Pancreas (tissue), 10 donors: Measurements from ENCODE around the gene KRTAP4-4. TPM values are rescaled to one million over a fixed set of nuclear protein-coding genes. Genes with fewer than 3 reads are reported as not detected.
"Not testable (repeated sequence)": the region's sequence is repeated elsewhere in the genome, so short reads cannot be mapped to it uniquely, and the experiment has no call there.

Experiments used
- ATAC-seq, 4 donors: fragments of 200-7000 bp; cut with Tn5 transposase; one replicate each; pipeline versions ENCODE4 v1.8.0 to v1.9.1; 2020; ENCODE audit warnings: mild to moderate bottlenecking in 4 of 4, moderate library complexity in 4 of 4
- DNase-seq, 6 donors: peaks; one replicate each; pipeline ENCODE4 v3.0.0-alpha.2; 2020
- FAIRE-seq: peaks from 2 replicates; lab custom pipeline; 2012; peaks lifted over from hg19 to GRCh38; lab: Jason Lieb, UNC
- H3K27ac ChIP-seq, 4 donors: fragments of 200-600 bp; sonication (generic); 1 replicate in 3 of 4; 2 replicates in 1 of 4; pipeline versions ENCODE4 v1.5.0 to v1.8.0; 2020
- H3K27me3 ChIP-seq, 4 donors: fragments of 200-600 bp; one replicate each; pipeline ENCODE4 v1.8.0; 2021
- H3K36me3 ChIP-seq, 3 donors: fragments of 200-600 bp; sonication (generic) in 1 of 3; one replicate each; pipeline versions ENCODE4 v1.5.0 to v1.8.0; 2020 to 2021
- H3K4me1 ChIP-seq, 3 donors: fragments of 200-600 bp; one replicate each; pipeline ENCODE4 v1.8.0; 2021
- H3K4me3 ChIP-seq, 4 donors: fragments of 200-600 bp; sonication (generic) in 2 of 4; one replicate each; pipeline versions ENCODE4 v1.5.0 to v1.8.0; 2020 to 2021
- H3K9me3 ChIP-seq, 4 donors: fragments of 200-600 bp; one replicate each; pipeline ENCODE4 v1.8.0; 2021
- WGBS, 2 donors: extraction: QIAGEN DNeasy Blood & Tissue Kit; methylation state at CpG; one replicate each; pipeline ENCODE4 v1.1.7; 2013; 5-methylcytosine and 5-hydroxymethylcytosine counted together
- intact Hi-C, 3 donors: fragments of 100-400 bp; cut with DNase I; formaldehyde crosslinking; loops; one replicate each; pipeline versions ENCODE4 v1.11.1 to v1.14.2; 2022
- polyA plus RNA-seq, 2 donors: library from polyadenylated mRNA; stranded (reverse); fragments of 200-250 nt; gene quantifications; one replicate each; pipeline ENCODE4 v1.2.3, GENCODE V29; 2013
- total RNA-seq, 6 donors: library from RNA; stranded (reverse); fragmentation: NEBNext Ultra II Directional in 4 of 6; extraction: Animal tissue kit (Norgen Biotek cat#: 25700) in 4 of 6; gene quantifications; one replicate each; pipeline versions ENCODE4 v1.2.1 to v1.2.4, GENCODE V29; 2021 to 2023
- TF ChIP-seq, protein P1 (sequence below), 4 donors: fragments of 200-600 bp; sonication (generic) in 3 of 4; IDR thresholded peaks; one replicate each; pipeline versions ENCODE4 v1.5.0 to v1.8.0; 2021; ENCODE audit warnings: antibody characterized with exemption in 4 of 4
- donor health status: healthy with polysubstance abuse.
- donor health status: DM: no; HTN: no; CAD: no; lungs with moderate emphysema.
- donor health status: DM: no; HTN: no; CAD: no.
- donor health status: control.
- donor health status: control.
- donor health status: Bipolar disorder and iron deficiency.
- donor health status: DM: yes; HTN: yes; CAD: no.
- donor health status: DM: no; HTN: no; CAD: no.
- donor health status: DM: no; HTN: no; CAD: no.
- donor health status: DM: yes; HTN: yes; CAD: no.

Gene KRTAP4-4
- total and polyA plus RNA-seq, 8 donors: not detected

DNA sequence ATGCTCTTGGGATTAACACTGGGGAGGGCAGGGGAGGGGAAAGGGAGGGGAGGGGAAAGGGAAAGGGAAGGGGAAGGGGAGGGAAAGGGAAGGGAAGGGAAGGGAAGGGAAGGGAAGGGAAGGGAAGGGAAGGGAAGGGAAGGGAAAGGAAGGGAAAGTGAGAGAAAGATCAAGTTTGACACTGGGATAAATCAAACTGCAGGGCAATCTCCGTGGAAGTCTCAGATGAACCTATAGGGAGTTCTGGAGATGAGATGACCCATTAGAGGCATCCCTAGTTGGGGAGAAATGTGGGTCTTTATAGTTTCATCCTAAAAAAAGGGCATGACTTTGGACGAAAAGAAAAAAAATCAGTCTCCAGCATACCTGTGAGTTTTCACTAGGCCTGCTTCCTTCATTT is 38.8 kb downstream of the KRTAP4-4 start:
- H3K4me3 ChIP-seq: no peak overlapping the region
- ATAC-seq (no peak), FAIRE-seq (no peak), DNase-seq (no peak)
- 63 to 78% methylated on average over 2 of the region's 2 CpGs for WGBS, 2 donors
- H3K4me1 ChIP-seq: no peaks in the 10 kb centered on the region
- H3K27me3 ChIP-seq: peaks cover 0 to 6% (median 0%) of the 10 kb centered on the region in 4 donors
- intact Hi-C loops: no loop called here
- TF ChIP-seq, protein P1, sequence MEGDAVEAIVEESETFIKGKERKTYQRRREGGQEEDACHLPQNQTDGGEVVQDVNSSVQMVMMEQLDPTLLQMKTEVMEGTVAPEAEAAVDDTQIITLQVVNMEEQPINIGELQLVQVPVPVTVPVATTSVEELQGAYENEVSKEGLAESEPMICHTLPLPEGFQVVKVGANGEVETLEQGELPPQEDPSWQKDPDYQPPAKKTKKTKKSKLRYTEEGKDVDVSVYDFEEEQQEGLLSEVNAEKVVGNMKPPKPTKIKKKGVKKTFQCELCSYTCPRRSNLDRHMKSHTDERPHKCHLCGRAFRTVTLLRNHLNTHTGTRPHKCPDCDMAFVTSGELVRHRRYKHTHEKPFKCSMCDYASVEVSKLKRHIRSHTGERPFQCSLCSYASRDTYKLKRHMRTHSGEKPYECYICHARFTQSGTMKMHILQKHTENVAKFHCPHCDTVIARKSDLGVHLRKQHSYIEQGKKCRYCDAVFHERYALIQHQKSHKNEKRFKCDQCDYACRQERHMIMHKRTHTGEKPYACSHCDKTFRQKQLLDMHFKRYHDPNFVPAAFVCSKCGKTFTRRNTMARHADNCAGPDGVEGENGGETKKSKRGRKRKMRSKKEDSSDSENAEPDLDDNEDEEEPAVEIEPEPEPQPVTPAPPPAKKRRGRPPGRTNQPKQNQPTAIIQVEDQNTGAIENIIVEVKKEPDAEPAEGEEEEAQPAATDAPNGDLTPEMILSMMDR (IDR thresholded peaks at IDR 0.05): no peak
- H3K9me3 ChIP-seq: no peaks in the 10 kb centered on the region
- H3K27ac ChIP-seq: no peak overlapping the region
- no peaks in the 10 kb centered on the region for H3K36me3 ChIP-seq

GRCh38 chr17:41119696-41120690 is 40.6 kb downstream of the KRTAP4-4 start:
- ATAC-seq, H3K4me3 ChIP-seq, H3K27me3 ChIP-seq, DNase-seq, H3K4me1 ChIP-seq, H3K36me3 ChIP-seq, H3K27ac ChIP-seq, intact Hi-C loops, FAIRE-seq, H3K9me3 ChIP-seq: not testable (repeated sequence)
- WGBS, 2 donors: 53 to 61% methylated on average over 11 of the region's 11 CpGs

DNA sequence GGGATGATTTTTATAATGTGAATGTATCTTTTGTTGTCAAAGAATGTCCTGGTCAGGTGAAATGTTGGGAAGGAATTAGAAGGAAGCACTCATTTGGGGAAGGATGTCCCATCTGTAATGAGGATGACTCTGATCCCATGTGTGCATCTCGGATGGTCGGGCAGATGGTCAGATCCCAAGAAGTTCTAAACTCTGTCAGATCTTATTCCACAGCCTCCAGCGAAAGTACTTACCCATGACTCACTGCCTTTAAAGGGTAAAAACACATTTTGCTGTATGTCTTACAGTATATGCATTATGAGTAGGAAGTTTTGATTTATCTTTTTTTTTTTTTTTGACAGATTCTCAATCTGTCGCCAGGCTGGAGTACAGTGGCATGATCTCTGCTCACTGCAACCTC is 41.8 kb downstream of the KRTAP4-4 start:
- no peak overlapping the region for H3K4me3 ChIP-seq
- no peaks in the 10 kb centered on the region for H3K27me3 ChIP-seq
- DNase-seq (no peak), ATAC-seq (no peak), FAIRE-seq (no peak)
- H3K9me3 ChIP-seq: no peaks in the 10 kb centered on the region
- no peak overlapping the region for H3K27ac ChIP-seq
- H3K36me3 ChIP-seq: no peaks in the 10 kb centered on the region
- TF ChIP-seq, protein P1 (IDR thresholded peaks at IDR 0.05): no peak
- no peaks in the 10 kb centered on the region for H3K4me1 ChIP-seq
- intact Hi-C loops: no loop called here
- WGBS, 2 donors: 63 to 80% methylated on average over 4 of the region's 4 CpGs

DNA sequence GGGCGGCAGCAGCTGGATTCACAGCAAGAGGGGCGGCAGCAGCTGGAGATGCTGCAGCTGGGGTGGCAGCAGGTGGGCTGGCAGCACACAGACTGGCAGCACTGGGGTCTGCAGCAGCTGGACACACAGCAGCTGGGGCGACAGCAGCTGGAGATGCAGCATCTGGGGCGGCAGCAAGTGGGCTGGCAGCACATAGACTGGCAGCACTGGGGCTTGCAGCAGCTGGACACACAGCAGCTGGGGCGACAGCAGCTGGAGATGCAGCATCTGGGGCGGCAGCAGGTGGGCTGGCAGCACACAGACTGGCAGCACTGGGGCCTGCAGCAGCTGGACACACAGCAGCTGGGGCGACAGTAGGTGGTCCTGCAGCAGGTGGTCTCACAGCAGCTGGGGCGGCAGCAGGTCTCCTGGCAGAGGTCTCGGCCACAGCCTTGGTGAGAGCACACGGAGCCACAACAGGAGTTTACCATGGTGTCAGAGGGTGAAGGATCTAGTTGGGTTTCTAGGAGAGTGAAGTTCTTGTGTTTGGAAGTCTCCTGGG is 42.6 kb downstream of the KRTAP4-4 start, which contains the start of gene KRTAP4-11:
TSS of gene KRTAP4-11 (minus strand) at position 528 of the 541 bp plus-strand sequence. CDS start at position 470, 58 bp downstream.
- H3K9me3 ChIP-seq, H3K36me3 ChIP-seq, H3K4me3 ChIP-seq, H3K4me1 ChIP-seq, H3K27me3 ChIP-seq, H3K27ac ChIP-seq, ATAC-seq, intact Hi-C loops, FAIRE-seq: not testable (repeated sequence)
- WGBS, 2 donors: 55 to 60% methylated on average over 10 of the region's 10 CpGs
- DNase-seq: peak in 1 of 6 donors; percentile 47

- H3K27ac ChIP-seq: no peak overlapping the region
- no peaks in the 10 kb centered on the region for H3K9me3 ChIP-seq
- WGBS, 2 donors: 65 to 66% methylated on average over 5 of the region's 5 CpGs
- FAIRE-seq (no peak), ATAC-seq (no peak), DNase-seq (no peak)
- H3K27me3 ChIP-seq: no peaks in the 10 kb centered on the region
- no peaks in the 10 kb centered on the region for H3K4me1 ChIP-seq
- intact Hi-C loops: no loop called here
- no peaks in the 10 kb centered on the region for H3K36me3 ChIP-seq
- TF ChIP-seq, protein P1 (IDR thresholded peaks at IDR 0.05): no peak
- no peak overlapping the region for H3K4me3 ChIP-seq
These were observed 44.3 kb downstream of the KRTAP4-4 start for GRCh38 chr17:41116297-41116696.
